Colonic mucosa (tissue), 4 donors: ENCODE measurements around the gene POLR3C. TPM values are rescaled to one million over a fixed set of nuclear protein-coding genes. Genes with fewer than 3 reads are reported as not detected.
"Not testable (repeated sequence)": the region's sequence is repeated elsewhere in the genome, so short reads cannot be mapped to it uniquely, and the experiment has no call there.

Experiments
- DNase-seq: peaks from one replicate; pipeline ENCODE4 v3.0.0-alpha.2; 2020
- H3K27ac ChIP-seq: fragments of 200-600 bp; one replicate; pipeline ENCODE4 v1.8.0; 2021
- H3K27me3 ChIP-seq: fragments of 200-600 bp; one replicate; pipeline ENCODE4 v1.8.0; 2021
- H3K36me3 ChIP-seq: fragments of 200-600 bp; one replicate; pipeline ENCODE4 v1.8.0; 2021
- H3K4me1 ChIP-seq: fragments of 200-600 bp; one replicate; pipeline ENCODE4 v1.8.0; 2021; ENCODE audit warnings: mild to moderate bottlenecking
- H3K4me3 ChIP-seq: fragments of 200-600 bp; one replicate; pipeline ENCODE4 v1.8.0; 2021
- H3K9ac ChIP-seq, 2 donors: one replicate each; pipeline ENCODE4 v1.7.0; 2013; ENCODE audit warnings: control low read depth in 2 of 2, low read depth in 2 of 2, low read length in 2 of 2
- H3K9me3 ChIP-seq: fragments of 200-600 bp; one replicate; pipeline ENCODE4 v1.8.0; 2021
- CTCF ChIP-seq: fragments of 200-600 bp; IDR thresholded peaks from one replicate; pipeline ENCODE4 v1.8.0; 2022; ENCODE audit warnings: antibody characterized with exemption, mild to moderate bottlenecking
- intact Hi-C: fragments of 100-400 bp; cut with DNase I; formaldehyde crosslinking; loops from one replicate; pipeline ENCODE4 v1.14.1; 2022
- total RNA-seq, 2 donors: library from RNA; stranded (reverse); fragmentation: NEBNext Ultra II Directional in 1 of 2; extraction: Animal tissue kit (Norgen Biotek cat#: 25700) in 1 of 2; gene quantifications; one replicate each; pipeline ENCODE4 v1.2.1, GENCODE V29; 2021
- donor health status: healthy.
- donor health status: DM: no; HTN: no; CAD: no.
- donor health status: DM: no; HTN: no; CAD: no.

Gene POLR3C
- total RNA-seq, 2 donors from 2014 or later: 17.2 to 18.8 TPM

- Histone ChIP-seq H3K36me3 (no peaks in the 10 kb centered on the region), H3K9me3 (no peaks in the 10 kb centered on the region), H3K4me3 (no peak overlapping the region), H3K27ac (no peak overlapping the region), H3K27me3 (no peaks in the 10 kb centered on the region), H3K9ac (no peak overlapping the region), H3K4me1 (peaks cover 4% of the 10 kb centered on the region)
- no peak for DNase-seq
- TF ChIP-seq CTCF: no peak
- intact Hi-C loops: no loop called here
Observed at GRCh38 chr1:145784409-145784808, 39.6 kb upstream of the POLR3C start.

GRCh38 chr1:145785547-145785946 lies 38.5 kb upstream of the POLR3C start:
- intact Hi-C loops: no loop called here
- Histone ChIP-seq H3K4me1 (peaks cover 4% of the 10 kb centered on the region), H3K9ac (no peak overlapping the region), H3K9me3 (no peaks in the 10 kb centered on the region), H3K27me3 (no peaks in the 10 kb centered on the region), H3K36me3 (no peaks in the 10 kb centered on the region), H3K4me3 (no peak overlapping the region), H3K27ac (no peak overlapping the region)
- DNase-seq: no peak
- TF ChIP-seq CTCF: no peak

- no peak overlapping the region for H3K4me3 ChIP-seq
- H3K27me3 ChIP-seq: no peaks in the 10 kb centered on the region
- peaks cover 4% of the 10 kb centered on the region for H3K4me1 ChIP-seq
- intact Hi-C loops: no loop called here
- no peak for DNase-seq
- no peaks in the 10 kb centered on the region for H3K36me3 ChIP-seq
- no peak for TF ChIP-seq CTCF
- no peak overlapping the region for H3K9ac ChIP-seq
- no peaks in the 10 kb centered on the region for H3K9me3 ChIP-seq
- H3K27ac ChIP-seq: no peak overlapping the region
Observed at GRCh38 chr1:145786271-145786670, 37.7 kb upstream of the POLR3C start.

- no peak overlapping the region for H3K27ac ChIP-seq
- intact Hi-C loops: no loop called here
- no peak for TF ChIP-seq CTCF
Observed at GRCh38 chr1:145788580-145788979, 35.4 kb upstream of the POLR3C start.

GRCh38 chr1:145791860-145792259 lies 32.1 kb upstream of the POLR3C start:
- H3K4me3 ChIP-seq, H3K9ac ChIP-seq, DNase-seq, intact Hi-C loops, H3K9me3 ChIP-seq, H3K36me3 ChIP-seq, H3K4me1 ChIP-seq, H3K27me3 ChIP-seq, H3K27ac ChIP-seq: not testable (repeated sequence)

More at GRCh38 chr1:145788580-145788979, 35.4 kb upstream of the POLR3C start:
- DNase-seq: no peak
- peaks cover 4% of the 10 kb centered on the region for H3K4me1 ChIP-seq
- H3K9ac ChIP-seq: no peak overlapping the region
- no peaks in the 10 kb centered on the region for H3K27me3 ChIP-seq
- no peaks in the 10 kb centered on the region for H3K9me3 ChIP-seq
- no peaks in the 10 kb centered on the region for H3K36me3 ChIP-seq
- no peak overlapping the region for H3K4me3 ChIP-seq

GRCh38 chr1:145792484-145792883 lies 31.5 kb upstream of the POLR3C start:
- DNase-seq: no peak
- H3K36me3 ChIP-seq: no peaks in the 10 kb centered on the region
- no peaks in the 10 kb centered on the region for H3K27me3 ChIP-seq
- H3K9me3 ChIP-seq: no peaks in the 10 kb centered on the region
- no peak overlapping the region for H3K9ac ChIP-seq
- intact Hi-C loops: no loop called here
- no peaks in the 10 kb centered on the region for H3K4me1 ChIP-seq
- no peak overlapping the region for H3K27ac ChIP-seq
- no peak for TF ChIP-seq CTCF
- H3K4me3 ChIP-seq: no peak overlapping the region
